NOMO-1 (cell line): ENCODE results near the gene PEF1.

Experiments
- DNase-seq, 2 experiments: peaks; one replicate each; lab custom pipeline; 2025; ENCODE audit not compliant: unreplicated experiment in 2 of 2; lab: John Stamatoyannopoulos, UW

PEF1 gene

DNA sequence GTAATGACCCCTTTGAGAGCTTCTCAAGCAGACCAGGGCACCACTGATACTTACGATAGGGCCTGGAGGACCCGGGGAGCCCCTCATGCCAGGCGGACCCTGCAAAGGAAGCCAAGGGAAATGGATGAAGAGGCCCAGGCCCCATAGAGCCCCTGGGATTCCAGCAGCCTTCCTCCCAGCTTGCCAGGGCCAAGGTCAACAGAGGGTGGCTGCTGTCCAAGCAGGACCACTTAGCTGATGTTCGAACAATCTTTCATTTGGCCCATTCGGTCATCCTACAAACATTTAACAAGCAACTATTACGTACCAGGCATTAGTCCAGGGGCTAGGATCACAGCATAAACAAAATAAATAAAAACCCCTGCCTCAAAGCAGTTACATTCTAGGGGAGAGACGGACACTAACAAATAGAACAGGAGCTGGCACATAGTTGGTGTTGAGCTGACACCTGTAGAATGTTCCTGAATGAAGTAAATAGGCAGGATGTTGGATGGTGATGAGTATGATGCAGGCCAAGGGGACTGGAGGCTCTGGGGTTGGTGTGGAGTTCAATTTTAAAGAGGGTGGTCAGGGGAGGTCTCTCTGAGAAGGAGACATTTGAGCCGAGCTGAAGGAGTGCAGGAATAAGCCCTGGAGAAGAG, 27.0 kb upstream of the PEF1 start:
- DNase-seq = no peak

DNA sequence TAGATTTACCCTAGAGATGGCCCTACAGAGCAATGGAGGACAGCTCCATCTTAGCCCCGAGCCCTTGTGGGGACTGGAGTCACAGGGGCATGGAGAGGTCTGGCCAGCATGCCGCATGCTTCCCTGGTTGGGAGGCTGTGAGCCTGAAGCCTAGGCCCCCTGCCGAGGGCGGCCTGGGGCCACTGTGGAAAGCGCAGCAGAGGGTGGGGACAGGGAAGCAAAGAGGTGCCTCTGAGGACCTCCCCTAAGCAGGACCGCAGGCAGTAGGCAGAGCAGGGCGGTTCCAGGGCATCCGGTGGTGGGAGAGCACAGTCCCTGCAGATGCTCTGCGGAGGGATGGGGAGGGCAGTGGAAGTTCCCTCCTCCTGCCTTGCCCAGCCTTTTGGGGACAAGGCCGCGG, 26.5 kb upstream of the PEF1 start:
- no peak for DNase-seq

DNA sequence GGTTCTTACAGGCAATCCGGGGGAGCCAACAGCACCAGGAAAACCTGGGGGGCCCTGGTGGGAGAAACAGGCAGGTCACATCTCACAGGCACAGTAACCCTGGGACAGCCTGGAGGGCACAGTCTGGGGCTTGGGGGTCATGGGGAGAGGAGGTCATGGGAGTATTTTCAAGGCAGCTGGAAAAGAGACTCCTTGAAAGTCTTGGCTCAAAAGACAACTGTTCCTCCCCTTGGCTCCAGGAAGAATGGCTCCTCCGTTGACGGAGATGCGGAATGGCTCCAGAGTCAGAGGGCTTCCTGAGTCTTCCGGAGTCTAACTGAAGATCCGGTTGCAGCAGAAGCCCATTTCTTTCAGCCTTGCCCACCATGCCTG, 25.9 kb upstream of the PEF1 start:
- DNase-seq = no peak

DNA sequence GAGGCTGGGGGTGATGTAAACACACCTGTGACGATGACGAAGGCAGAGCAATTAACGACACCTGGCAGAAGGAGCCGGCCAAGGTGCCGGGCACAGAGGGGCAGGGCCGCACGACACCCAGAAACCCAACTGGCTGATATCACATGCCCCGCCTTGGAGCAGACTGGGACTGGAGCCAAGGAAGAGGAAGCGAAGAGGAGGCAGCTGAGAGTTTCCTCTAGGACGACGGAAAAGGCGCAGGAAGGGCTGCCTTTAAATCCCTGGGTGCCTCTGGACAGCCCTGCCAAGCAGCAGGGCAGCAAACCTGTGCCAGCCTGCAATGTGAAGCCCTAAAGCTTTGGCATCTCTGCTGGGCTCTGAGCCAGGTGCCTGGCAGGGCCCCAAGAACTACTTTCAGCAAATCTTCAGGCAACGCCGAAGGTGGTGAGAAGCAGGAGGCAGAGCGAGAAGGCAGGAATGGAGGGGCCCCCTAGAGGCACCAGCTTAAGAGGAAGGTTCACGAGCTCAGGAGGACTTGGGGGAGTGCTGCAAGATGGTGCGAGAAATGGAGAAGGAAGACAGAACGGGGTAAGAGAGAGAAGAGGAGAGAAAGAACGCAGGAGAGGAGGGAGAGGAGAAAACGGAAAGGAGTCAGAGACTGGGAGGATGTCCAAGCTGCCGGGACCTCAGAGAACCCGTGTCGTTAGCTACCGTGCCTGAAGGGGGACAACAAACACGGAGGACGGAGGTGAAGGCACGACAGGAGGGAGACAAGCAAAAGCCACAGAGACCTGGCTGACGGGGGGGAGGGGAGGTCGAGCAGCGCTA, 25.3 kb upstream of the PEF1 start:
- peak in 1 of 2 experiments; percentile 11 for DNase-seq

DNA sequence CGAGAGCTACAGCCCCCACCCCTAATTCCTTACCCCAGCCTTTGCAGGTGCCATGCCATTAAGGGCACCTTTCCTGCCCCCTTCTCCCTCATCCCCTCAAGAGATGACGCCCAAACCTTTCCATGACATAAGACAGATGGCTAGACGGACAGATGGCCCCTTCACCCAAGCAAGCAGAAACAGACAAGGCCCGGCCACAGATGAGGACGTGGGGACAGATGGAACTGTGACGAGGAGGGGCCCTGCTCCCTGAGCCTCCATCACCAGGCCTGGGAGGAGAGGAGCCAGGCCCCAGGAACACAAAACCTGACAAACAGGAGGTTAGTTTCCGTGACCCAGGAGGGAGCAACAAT, 24.7 kb upstream of the PEF1 start:
- no peak for DNase-seq

DNA sequence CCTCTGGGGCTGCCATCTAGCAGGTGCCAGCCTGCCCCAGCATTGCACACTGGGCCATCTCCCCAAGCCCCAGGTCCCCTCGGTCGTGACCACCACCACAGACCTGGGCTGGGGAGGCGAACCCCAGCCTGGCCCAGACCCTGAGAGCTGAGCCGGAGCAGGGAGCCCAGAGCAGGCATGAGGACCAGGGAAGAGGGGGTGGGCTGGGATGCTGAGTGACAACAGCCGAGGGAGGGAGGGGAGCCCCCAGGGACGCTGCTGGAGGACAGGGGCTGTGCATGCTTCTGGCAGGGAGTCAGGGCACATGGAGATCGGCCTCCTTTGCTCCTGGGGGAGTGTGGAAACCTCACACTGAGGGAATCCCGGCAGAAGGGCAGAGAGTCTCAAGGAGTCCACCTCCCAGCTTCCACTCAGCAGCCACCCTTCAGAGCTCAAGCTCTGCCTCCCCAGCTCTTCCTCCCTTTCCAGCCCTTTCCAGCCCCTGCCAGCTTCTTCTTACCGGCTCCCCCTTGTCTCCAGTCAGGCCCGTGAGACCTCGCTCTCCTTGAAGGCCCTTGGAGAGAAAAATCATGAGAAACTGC, 23.7 kb upstream of the PEF1 start:
- no peak for DNase-seq

DNA sequence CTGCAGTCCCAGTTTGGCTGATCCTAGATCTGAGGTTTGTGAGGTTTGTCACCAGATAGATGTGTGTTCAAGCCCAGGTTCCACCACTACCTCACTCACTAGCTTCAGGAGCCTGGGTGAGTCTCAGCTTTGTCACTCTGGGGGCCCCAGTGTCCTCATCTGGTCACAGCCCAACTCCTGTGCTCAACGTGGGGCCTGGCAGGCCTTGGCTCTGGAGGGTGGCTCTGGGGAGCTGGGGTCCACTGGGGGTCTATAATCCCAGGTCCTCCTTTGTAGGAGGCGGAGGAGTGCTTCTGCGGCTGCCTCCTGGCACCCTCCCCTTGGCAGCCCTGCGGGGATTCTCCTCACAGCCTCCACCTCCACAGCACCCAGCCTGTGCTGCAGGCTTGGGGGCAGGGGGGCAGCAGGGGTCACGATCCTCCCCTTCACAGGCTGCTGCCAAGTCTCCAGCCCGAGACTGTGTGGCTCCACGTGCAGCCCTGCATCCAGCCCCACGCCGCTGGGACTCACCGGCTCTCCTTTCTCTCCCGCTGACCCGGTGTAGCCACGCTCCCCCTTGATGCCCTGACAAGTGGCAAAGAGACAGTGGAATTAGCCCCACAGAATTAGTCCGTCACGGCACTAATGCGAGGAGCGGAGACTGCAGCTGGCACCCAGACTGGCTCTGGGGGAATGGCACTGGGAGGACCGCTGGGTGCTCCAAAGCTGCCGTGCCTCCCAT, 22.5 kb upstream of the PEF1 start:
- DNase-seq = no peak

DNA sequence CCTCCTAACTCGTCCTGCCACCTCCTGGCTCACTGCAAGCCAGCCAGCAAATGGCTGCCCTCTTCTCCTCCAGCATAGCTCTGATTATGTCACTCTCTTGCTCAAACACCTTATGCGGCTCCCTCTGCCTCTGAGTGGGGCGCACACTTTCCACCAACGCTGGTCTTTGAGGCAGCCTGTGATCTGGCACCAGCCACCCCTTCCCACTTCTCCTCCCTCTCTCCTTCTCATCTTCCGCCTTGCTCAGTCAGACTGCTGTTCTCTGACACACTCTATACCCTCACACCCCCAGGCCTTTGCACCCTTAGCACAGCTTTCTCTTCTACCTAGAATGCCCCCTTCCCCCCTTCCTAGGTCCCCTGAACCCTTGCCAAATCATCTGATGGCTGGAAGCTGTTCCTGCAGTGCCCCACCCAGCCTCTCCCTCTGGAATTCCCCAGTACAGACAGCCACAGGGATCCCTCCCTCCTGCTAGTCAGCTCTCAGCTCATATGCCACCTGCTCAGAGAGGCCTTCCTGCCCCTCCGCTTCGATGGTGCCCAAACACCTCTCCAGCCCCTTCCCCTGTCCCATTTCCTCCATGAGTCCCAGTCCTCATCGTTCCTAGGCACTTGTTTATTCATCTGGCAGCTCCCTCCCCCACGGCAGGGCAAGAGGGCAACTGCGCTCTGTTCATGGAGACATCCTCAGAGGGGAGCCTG, 21.7 kb upstream of the PEF1 start:
- no peak for DNase-seq

DNA sequence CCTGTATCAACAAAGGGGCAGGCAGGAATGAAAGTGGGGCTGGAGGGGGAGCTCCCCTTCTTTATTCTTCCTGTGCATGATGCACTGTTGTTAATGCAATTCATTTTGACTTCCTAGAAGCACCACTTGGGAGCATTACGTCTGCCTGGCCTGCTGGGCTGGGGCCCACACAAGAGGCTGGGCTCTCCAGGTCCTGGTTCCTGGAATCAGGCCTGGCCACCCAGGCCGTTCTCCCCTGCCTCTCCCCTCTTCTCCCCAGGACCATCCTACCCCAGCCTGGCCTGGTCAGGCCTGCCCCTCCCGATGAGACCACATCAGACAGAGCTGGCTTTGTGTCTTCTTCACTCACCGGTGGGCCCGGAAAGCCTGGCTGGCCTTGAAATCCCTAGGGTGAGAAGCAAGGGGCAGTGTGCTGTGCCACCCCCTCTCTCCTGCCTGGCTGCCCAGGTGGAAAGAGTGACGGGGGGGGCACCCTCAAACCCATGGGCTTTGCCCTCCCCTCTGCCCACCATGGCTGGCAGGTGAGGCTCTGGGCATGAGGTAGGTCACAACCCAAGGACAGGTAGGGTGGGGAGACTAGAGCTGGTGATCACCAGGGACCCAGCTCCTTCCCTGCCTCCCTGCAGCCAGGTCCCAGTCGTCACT, 20.7 kb upstream of the PEF1 start:
- no peak for DNase-seq

DNA sequence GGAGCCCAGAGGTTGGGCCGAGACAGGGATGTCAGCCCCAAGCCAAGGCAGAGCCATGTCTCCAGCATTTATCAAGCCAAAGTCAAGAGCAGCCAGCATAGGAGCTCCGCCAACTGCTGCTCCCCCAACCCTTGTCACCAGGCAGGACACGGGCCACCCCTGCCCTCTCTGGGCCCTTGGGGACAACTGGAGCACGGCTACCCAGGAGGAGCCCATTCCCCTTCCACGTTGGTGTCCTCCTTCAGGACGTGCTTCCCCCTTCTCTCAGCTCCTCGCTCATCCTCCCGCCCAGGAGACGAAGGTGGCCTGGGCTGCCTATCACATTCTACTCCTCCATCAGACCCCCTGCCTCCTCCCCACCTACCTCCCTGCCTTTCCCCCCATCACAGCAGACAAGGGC, 19.9 kb upstream of the PEF1 start:
- no peak for DNase-seq

DNA sequence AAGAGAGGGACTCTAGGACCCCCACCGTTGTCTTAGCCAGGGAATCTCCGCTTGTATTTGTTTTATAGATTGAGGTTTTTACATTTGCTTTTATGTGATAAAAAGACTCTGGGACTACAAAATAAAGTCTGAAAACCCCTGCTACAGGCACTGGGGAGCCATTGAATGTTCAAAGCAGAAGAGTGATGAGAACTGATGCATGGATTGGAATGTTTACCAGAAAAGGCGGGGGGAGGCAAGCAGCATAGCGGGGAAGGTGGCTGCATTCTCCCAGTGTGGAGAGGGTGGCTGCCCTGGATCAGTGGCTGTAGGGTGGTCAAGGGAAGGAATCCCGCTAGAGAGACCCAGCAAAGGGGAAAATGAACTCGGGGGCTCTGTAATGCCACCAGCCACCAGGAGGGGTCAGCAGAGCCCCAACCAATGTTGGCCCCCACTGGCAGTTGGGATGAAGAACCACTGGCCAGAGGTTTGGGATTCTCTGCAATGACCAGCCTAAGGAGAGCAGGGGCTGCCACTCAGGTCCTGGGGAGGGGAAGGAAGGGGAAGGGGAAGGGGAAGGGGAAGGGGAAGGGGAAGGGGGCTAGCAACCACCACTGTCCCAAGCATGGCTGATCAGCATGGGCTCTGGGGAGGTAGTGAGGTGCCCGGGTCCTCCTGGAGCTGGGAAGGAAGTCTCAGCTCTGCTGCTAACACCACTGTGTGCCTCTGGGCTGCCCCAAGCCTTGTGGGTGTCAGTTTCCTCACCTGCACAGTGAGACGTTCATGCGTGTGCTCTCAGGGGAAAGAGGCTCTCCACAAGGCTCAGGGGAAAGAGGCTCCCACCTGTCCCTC, 19.2 kb upstream of the PEF1 start:
- DNase-seq = peak in 1 of 2 experiments; percentile 9

DNA sequence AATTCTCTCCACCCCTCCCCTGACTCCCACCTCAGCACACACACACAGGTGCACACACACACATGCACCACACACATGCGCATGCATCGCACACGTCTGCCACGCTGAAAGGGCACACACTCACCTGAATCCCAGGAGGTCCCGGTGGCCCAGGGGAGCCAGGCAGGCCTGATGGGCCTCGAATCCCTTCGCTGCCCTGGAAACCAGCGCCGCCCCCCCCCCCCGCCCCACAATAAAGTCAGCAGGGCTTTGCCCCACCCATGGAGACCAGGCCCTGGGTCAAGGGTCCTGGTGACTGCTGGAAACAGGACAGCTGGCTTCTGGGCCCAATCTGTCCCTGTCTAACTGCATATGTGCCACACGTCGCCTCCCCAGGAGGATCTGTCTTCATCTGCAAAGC, 17.8 kb upstream of the PEF1 start:
- no peak for DNase-seq

DNA sequence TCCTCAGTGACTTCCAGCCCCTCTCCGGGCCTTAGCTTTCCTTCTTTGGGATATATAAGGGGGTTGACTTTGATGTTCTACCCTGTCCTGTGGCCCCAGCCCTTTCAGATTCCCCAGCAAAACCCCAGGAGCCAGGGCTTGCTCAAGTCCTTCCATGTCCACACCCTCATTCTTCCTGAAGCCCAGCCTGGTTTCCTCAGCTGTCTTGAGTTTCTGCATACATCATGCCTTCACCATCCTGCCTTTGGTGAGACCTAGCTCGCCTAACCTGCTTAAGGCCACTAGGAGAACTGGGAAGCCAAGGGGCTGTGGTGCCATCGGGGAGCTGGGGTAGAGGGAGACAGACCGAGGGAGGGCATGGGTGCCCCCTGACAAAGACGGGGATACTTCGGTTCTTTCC, 17.2 kb upstream of the PEF1 start:
- no peak for DNase-seq

DNA sequence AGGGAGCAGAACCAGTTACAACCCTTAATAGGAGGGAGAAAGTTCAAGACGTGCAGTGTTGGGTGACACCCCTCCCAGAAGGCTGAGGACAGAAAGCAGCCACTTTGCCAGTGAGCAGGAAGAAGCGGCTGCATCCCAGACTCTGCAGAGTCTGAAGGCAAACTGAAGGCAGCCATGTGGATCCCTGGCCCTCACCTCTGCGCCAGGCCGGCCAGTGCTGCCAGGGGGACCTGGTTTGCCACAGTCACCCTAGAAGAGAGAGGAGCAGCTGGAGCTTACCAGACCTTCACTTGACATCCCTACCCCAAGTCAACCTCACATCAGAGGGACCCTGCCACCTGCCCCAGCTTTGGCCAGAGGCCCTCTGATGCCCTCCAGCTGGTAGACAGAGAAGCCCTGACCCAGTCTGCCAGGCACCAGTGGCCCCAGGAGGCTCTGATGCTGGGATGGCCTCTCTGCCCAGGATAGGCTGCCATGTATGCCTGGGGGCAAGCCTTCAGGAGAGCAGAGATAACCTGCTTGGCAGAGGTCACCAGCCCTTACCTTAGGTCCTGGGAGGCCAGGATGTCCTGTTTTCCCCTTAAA, 16.3 kb upstream of the PEF1 start:
- DNase-seq = no peak

DNA sequence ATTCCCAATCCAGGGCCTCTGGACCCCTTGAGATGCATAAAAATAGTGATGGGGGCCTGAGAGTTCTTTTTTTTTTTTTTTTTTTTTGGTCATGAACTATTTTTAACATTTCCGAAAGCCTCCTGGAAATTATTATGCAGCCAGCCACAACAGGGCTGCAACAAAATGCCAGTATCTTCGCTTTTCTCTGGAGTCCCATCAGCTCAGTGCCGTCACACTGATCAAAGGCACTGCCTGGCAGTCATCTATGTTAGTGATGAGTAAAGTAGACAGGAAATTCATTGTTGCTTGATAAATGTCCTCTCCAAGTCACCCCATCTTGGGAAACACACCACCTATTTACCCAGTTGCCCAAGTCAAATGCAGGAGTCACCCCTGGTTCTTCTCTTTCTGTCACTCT, 15.2 kb upstream of the PEF1 start:
- no peak for DNase-seq

DNA sequence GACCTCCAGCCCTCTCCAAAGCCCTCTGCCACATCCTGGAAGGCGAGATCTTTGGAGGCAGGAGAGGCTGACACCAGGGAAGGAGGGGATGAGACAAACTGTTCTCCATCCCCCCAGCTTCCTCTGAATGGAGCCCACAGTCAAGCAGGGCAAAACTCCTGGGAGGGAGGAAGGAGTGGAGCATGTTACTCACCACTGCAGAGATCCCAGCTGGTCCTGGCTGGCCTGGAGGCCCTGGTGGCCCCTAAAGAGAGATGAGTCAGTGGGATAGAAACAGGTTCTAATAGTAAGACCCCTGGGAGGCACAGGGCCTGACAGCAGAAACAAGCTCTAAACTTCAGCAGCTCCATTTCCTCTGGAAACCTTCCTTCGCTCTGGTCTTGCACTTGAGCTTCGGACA, 14.0 kb upstream of the PEF1 start:
- DNase-seq = no peak

DNA sequence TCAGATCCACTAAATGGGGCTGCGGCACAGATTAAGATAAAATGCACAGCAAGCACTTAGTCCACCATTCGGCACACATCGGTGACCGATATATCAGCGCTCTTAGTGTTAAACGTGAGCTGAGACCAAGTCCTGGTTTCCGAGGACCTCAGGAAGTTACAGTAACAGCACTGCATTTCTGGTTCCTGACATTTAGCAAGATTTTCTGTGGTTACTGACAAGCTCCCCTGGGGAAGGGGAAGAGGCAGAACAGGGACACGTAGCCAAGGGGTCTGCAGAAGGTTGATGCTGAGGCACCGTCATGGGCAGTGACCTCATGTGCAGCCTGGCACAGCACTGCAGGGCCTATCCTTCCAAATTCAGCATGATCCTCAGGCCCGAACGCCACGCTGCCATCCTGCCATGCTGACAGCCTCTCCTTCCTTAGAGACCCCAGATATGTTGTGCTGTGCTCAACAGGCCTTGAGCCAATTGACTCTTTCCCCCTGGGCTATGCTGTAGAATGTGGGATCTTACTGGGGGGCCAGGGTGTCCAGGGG, 13.4 kb upstream of the PEF1 start:
- no peak for DNase-seq

DNA sequence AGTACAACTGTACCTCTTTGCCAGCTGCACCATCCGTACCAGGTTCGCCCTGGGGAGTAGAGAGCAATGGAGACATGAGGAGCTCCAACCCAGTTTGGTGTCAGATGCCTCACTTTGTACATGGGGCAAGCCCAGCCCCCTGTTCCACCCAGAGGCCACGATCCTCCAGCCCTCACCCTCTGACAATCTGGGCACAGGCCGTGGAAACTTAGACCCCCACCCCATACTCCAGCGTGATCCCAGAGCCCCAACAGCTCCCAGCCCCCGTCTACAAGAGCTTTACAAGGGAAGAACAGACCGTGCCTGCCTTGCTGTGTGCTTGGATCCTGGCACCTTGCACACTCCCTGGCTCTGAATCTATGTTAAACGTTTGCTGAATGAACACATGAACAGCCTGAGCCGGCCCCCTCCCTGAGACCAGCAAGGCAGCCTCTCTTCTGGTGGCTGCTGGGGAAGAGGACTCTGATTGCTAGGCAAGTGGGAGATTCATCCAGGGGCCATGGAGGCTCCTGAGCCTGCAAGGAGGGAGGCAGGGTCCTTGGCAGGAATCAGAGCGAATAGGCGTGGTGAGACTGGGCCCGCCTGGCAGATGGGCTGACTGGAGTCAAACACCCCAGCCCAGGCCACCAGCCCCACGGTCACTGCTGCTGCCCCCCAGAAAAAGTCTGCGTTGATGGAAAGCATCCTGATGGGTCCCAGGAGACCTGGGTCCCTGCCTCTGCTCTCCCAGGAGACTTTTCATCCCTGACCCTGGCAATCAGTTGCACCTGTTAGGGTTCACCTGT, 12.5 kb upstream of the PEF1 start:
- no peak for DNase-seq
